T1000 (cell line): ENCODE measurements around the gene LUM.

Experiments used
- DNase-seq: peaks from one replicate; lab custom pipeline; 2025; ENCODE audit warnings: mixed read lengths; lab: John Stamatoyannopoulos, UW

LUM gene, protein sequence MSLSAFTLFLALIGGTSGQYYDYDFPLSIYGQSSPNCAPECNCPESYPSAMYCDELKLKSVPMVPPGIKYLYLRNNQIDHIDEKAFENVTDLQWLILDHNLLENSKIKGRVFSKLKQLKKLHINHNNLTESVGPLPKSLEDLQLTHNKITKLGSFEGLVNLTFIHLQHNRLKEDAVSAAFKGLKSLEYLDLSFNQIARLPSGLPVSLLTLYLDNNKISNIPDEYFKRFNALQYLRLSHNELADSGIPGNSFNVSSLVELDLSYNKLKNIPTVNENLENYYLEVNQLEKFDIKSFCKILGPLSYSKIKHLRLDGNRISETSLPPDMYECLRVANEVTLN

DNA sequence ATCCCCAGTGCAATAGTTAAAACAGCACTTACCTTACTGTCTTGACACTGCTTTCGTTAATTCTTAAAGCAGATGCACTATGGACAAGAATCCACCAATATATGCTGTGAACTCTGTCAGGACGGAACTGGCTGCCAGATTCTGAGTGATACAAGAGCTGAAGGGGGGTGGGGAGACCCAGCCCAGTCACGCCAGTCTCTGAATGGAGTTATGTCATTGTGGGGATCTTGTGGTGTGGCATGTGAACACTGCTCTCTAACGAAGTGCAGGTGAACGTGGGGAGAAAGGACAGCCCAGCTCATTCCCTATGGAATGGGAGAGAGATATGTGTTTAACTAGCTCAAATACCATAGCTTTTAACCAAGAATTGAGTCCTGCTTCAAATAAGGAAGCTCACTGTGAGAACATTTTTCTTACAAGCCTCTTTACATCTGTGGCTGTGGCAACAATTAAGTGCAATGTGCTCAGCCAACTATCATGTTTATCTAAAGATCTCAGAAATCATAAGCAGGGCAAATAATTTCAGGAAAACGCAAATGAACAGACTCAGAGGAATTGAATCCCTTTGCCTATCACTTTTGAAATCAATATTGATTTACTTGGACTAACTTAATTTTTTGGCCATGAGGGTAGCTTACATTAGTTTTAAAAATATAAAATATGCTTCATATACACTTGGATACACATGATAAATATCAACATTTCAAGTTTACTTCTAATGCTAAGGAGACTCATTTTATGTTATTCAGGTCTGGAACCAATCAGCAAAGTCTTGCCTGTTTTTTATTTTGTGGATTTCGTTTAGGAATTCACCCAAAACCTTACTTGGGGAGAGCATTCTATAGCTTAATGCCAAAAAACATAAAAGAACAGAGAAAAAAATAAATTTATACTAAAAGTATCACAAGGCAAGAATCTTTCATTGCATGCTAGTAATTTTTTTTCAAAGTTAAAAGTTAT lies at the start of gene LUM:
Gene LUM (minus strand): TSS at position 129 of the 960 bp plus-strand sequence. CDS start 2,515 bp downstream, outside the sequence.
- DNase-seq, result no peak

DNA sequence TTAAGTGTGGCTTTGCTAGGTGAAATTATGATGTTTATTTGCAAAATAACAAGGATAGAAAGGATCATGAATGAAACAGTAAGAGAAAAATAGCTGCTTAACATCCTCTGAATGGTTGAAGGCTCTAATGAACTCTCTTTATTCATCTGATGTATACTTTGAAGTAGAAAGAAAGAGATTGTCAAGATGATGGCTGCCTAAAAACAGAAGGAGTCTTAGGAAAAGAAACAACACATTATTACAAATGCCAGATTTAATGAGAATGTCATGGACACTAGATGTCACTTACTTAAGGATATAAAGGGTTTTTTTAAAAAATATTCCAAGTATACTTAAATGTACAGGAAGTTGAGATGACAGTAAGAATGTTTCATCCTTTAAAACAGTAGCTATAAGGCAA lies 49.7 kb upstream of the LUM start:
- no peak for DNase-seq

DNA sequence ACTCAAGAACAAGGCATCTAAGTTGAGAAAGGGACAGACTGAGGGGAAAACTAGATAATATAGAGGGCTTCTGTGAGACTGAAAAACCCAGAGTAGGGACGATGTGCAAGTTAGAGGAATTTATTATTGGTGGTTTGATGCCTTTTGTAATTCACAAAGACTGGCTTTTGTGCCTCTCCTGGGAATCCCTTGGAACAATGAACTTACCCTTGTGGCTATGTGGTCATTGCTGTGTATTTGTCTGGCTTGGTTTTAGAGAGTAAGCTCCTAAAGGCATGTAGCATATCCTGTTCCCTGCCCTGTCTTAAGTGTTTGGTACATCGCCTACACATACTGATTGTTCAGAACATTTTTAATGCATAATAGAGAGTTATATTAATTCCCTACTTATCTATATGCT lies 44.7 kb upstream of the LUM start:
- no peak for DNase-seq

DNA sequence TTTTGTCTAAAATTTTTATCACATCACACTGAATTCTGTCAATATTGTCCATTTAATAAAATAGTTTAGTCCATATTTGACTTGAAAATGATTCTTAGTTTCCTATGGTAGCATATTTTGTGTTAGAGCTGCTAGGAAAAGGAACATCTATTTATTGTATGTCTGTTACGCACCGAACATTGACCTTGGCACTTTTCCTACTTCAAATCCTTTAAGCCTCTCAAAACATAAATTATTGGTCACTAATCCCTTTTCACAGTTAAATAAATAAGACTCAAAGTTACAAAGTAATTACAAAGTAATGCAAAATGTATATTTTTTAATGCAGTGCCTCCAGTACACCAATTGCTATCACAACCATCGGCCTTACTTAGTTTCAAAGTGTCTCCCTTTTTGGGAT lies 42.8 kb upstream of the LUM start:
- DNase-seq, result no peak

DNA sequence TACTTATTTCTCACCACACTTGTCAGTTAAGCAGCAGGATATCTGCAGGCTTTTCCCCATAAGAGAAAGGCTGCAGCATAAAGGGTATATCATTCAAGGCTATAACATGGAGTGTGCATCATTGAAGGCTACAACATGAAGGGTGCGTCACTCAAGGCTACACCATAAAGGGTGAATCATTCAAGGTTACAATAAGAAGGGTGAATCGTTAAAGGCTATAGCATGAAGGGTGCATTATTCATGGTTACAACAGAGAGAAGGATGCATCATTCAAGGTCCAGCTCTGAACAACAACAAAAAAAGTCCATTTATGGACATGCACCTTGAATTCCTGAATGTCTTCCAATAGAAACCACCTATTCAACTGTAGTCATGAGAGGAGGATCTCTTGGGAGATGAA lies 32.8 kb upstream of the LUM start:
- no peak for DNase-seq

DNA sequence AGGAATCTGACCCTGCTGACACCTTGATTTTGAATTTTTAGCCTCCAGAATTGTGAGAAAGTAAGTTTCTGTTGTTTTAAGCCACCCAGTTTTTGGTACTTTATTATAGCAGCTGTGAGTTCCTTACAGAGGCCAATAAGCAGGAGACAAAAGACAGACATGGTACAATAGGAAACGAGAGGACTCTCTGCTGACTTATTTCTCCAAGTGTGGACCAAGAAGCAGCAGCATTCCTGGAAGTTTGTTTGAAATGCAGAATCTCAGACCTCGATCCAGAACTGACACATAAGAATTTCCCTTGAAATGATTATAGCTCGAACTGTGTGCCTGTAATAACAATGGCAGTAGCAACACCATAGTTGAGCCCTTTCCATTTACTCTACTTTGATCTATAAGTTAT lies 31.9 kb upstream of the LUM start:
- DNase-seq, result no peak

DNA sequence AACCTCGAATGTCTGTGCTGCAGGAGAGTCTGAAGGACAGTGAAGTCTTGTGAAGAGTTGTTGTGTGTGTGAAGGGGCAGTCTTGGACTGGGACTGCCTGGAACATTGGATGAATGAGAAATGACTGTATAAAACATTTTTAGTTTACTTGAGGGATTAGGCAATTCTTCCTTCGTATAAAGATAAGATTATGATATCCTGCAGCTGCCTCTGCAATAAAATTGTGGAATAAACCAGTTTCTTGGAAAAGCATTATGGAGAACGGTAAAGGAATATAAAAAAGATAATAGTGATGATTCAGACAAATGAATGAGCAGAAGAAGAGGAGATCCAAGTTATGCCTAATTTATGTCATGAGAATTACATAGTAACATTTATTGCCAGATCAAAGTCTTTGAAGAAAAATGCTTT lies 30.9 kb upstream of the LUM start:
- no peak for DNase-seq

DNA sequence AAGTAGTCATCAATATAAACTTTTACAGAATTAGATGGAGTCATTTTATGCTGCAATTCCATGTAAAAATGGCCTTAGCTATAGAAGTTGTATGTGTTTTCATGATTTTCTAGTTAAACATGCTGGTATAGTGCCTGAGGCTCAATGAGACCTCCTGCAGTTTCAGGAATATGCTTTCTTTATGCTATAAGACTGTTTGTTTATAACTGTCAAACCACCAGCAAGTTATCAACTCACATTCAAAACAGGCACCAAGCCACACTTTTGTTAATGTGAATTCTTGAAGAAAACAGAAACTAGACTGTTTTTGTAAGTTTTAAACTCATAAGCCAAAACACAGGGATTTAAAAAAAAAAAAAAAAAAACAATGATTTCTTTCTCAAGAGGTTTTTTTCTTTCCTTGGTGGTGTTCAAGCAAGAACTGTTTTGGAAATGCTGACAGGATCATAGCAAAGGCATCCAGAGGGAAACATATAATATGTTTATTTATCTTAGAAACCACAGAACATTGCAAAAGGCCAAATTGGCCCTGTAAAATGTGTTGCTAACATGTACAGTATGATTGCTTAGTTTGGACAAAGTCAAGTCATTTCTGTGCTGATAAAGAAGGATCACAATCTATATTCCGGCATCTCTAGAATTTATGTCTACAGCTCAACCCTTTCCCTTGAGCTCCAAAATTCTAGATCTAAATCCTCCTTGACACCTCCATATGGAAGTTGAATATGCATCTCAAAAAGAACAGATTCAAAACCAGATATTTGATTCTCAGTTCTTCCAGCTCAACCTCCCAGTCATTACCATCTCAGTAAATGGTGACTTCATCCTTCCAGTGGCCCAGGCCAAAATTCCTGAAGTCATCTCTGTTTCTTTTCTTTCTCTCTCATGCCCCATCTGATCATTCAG lies 29.0 kb upstream of the LUM start:
- DNase-seq, result peak; percentile 89

DNA sequence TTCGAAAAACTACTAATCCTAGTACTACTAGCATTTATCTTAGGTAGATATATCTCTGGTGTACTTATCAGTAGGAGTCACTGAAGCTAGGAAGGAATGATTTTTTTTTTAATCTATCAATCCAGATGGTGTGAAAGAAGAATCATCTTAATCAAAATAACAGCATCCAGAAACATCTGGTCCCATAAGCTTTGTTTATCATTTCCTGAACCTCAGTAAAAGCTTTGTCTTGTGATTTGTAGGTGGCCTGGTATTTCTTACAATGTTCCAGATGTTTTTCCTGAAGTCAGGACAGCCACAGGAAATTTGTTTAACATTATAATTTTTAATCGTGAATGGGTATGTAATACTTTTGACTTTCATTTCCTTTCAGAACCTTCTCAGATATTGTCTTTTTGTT lies 28.0 kb upstream of the LUM start:
- no peak for DNase-seq

DNA sequence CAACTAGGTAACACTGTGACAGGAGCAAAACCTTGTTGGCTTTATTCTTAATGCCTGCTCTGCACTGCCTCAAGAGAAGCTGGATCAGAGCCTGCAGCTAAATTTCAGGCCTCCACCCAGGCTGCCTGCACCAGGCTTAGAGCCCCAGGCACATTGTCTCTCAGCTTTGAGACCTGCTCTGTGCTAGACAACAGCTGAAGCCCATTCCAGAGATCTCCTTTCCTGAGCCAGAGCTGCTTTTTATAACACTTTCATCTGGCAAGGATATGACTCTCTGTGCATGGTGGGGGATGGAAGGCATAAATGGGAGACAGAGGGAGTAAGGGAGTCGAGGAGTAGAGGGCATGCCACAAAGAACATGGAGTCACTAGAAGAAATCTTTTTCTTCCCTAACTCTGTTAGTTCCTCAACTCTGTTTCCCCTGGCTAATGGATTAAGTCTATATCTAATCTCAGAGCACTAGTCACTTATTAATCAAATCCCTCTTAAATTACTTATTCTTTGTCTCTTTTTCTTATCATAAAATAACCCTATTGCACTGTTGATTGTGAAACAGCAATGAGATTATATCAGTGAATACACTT lies 27.1 kb upstream of the LUM start:
- DNase-seq, result no peak

DNA sequence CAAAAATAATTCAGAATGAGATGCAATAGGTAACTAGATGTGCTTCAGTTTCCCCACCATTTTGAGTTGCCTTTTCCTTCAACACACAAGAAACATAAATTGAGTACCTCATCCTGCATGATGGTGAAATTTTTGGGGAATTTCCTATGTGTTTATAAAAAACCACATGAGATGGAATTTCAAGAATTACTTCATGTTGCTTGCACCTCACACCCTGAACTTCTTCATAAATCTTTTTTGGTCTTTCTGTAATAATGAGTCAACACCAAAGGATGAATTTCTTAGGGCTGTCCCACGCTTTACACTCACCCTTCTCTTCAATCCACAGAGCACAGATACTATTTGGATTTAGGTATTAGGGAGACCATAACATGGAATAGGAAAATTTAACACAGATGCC lies 22.6 kb upstream of the LUM start:
- DNase-seq, result no peak

DNA sequence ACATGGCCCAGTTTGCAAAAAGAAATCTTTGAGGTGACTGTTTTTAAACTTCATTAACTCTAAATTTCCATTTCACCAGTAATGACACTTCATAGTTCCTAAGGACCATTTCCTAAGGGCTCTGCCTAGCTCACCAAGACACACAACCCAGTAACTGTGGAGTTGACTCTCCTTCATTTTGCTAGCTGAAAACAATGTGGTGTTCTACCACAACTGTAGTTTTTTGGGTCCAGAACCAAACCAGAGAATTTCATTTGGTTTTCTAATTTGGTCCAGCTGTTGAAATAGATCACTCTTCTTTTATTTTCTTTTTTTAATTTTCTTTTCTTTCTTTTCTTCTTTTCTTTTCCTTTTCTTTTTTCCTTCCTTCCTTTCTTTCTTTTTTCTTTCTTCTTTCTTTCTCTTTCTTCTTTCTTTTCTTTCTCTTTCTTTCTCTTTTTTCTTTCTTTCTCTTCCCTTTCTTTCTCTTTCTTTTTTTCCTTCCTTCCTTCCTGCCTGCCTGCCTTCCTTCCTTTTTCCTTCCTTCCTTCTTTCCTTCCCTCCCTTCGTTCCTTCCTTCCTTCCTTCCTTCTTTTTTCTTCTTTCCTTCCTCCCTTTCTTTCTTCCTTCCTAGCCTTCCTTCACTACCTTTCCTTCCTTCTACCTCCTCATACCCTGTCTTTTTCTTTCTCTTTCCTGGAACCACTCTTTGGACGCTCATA lies 18.5 kb upstream of the LUM start:
- DNase-seq, result no peak

DNA sequence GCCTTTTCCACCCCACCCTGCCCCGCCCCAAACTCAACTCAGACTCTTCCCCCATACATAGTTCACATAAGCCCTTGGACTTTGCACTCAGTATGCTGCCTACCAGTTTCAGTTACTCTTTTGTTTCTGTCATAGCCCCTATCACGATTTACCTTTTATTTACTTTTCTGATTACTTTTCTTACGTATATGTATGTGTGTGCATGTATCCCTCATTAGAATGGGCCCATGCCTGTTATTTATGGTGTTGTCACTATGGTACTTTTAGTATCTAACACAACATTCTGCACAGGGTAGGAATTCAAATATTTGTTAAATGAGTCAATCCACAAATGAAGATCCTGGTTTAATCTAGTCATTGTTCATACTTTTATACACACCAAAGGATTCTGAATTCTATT lies 16.5 kb upstream of the LUM start:
- no peak for DNase-seq

DNA sequence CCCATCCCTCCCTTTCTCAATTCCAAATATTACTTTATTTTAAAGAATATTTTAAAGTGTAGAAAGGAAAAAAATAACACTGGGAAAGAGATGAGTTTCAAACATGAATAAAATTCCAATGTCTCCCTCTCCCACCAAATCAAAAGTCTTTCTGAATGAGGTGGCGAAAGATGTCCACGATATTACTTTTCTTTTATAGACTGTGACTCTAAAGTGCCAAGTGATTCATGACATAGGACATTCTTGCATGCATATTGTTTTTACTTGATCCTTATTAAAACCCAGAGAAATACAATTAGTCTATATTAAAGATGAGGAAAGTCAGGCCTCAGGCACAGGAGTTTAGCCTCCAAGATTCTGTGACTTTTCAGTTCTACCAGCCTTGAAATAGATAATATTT lies 16.0 kb upstream of the LUM start:
- DNase-seq, result no peak

DNA sequence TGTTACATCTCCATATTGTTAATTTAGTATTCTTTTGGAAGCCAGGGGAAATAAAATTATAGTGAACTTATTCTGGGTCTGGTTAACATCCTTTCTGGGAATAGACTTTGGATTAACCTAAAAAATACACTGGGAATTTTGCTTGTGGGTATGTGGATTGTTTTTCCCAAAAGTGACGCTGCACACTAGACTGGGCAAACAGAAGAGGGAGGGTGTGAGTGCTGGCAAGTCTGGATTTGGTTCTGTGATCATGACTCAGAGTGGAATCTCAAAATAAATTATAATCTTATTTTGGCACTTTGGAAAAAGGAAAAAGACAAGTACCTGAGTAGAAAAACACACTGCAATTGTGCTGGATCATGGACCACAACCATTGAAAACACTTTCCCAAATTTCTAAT lies 15.2 kb upstream of the LUM start:
- no peak for DNase-seq

DNA sequence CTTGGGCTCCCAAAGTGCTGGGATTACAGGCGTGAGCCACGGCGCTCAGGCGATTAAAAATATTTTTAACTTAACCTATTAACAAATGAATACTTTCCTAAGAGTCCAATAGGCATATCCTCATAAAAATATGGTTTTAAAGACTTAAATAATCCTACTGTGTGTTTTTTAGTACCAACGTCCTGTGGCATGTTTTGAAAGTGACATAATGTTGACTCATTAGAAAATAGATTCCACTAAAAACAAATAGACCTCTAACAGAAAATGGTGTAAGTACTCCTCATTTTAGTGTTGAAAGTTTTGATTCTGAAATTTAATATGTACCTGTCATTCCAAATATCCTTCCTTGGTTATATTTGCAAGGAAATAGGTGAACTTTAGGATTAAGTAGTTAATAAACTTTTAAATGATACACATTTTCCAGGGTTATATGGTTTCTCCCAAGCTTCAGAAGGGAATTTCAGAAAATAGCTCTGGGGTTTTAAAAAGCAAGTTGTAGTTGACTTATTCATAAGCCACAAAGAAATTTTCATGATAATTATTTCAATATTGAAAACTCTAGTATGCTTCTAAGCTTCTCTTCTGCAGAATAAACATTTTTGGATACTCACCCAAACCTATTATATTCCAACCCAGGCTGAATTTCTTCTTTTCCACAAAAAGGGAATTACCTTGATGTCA lies 12.1 kb upstream of the LUM start:
- DNase-seq, result no peak

DNA sequence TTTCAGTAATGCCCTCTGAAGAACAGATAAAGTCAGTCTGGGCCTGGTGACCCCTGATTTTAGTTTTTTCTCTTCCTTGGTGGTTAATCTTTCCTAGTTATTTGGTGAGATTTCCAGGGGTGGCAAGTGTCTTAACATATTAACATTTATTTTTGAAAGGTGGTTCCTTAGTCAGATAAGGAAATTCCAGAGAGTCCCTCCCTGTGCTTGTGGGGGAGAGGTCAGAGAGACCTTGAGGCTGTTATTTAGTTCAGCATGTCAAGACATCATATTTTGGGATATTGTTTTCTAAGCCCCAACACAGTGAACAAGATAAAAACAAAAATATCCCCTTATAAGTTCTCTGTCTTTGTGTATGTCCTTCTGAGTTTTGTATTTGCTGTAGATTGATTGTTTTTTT lies 9.5 kb upstream of the LUM start:
- DNase-seq, result no peak

DNA sequence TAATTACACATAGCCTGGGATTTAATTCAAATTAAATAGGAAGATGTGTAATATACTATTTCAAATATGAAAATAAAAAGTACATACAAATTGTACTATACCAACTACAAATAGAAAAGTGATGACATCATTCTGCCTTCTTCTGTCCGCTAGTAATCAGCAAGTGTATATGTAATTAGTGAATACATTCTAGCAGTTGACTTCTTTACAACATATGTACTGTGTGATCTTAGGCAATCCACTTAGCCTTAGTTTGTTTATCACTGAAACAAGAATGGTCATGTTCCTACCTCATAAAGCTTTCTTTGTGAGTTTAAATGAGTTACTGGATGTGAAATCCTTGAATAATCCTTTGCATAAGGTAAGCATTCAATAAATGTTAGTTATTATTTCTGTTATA lies 7.8 kb upstream of the LUM start:
- no peak for DNase-seq

DNA sequence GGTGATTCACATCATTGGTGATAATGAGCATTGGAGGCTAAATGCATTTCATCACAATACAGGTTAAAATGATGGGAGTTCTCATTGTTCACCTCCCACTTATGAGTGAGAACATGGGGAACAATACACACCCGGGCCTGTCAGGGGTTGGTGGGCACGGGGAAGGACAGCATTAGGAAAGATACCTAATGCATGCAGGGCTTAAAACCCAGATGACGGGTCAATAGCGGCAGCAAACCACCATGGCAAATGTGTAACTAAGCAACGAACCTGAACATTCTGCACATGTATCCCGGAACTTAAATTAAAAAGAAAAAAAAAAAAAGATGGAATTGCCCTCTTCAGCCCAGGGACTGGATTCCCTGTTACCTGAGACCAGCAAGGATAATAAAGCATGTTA lies 2.3 kb upstream of the LUM start:
- no peak for DNase-seq

DNA sequence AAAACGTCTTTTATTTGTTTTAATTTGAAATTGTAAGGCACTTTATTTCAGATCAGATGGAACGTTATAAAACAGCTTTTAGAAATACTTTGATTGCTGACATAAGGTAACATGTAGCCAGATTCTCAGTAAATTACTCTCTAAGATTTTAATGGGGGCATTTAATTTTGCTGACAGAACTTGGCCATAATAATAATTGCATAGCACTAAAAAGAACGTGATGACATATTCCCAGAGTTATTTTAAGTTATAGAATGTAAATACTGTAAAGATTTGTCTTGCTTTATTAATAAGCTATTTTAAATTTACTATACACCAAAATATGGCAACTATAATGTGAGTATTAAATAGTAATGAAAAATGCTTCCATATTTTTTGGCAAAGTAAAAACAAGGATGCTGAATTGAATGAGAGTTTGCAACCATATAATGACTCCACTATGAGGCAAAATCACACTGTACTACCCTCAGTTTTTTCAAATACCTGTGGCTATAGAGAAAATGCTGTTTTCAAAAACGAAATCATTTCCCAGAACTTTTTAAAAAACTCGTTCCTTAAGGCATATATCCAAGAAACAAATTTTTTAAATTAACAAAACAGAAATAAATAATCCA lies 876 bp downstream of the LUM start:
- no peak for DNase-seq
